SK-N-SH treated with all-trans-retinoic acid at 6 μM for 48 hours (cell line): ENCODE results near the gene RAP1A.

Source experiments
- CREB5 ChIP-seq: fragments of 250-450 bp; sonication (Bioruptor Pico); IDR thresholded peaks from 2 replicates; pipeline ENCODE4 v1.5.1; 2020; ENCODE audit warnings: low read depth, mild to moderate bottlenecking, moderate library complexity
- POU6F1 ChIP-seq: fragments of 250-450 bp; sonication (Bioruptor Pico); IDR thresholded peaks from 2 replicates; pipeline ENCODE4 v1.8.0; 2021; ENCODE audit warnings: low read depth, mild to moderate bottlenecking, moderate library complexity, borderline replicate concordance
- TOX ChIP-seq: fragments of 250-450 bp; sonication (Bioruptor Pico); IDR thresholded peaks from 2 replicates; pipeline ENCODE4 v1.8.0; 2021; ENCODE audit warnings: mild to moderate bottlenecking, moderate library complexity, borderline replicate concordance

GRCh38 chr1:111593403-111594305, 25.9 kb upstream of the RAP1A start:
- TF ChIP-seq CREB5 (CRISPR knock-in tag), result no peak
- TF ChIP-seq POU6F1 (CRISPR knock-in tag), result no peak
- no peak for TF ChIP-seq TOX (CRISPR knock-in tag)
